GM23248 (cell line): ENCODE results near the gene PMVK. TPM values are rescaled to one million over a fixed set of nuclear protein-coding genes. Genes with fewer than 3 reads are reported as not detected.

ENCODE experiments used
- DNase-seq: peaks from one replicate; pipeline ENCODE4 v3.0.0-alpha.2; 2015
- H2AFZ ChIP-seq: fragments of 200-600 bp; sonication (generic); 2 replicates; pipeline ENCODE4 v1.6.1; 2016; ENCODE audit warnings: antibody characterized with exemption
- H3F3A ChIP-seq: fragments of 200-600 bp; sonication (generic); 2 replicates; pipeline ENCODE4 v1.6.1; 2016; ENCODE audit warnings: mild to moderate bottlenecking, antibody characterized with exemption, mixed run types; ENCODE audit not compliant: insufficient read depth
- H3K27ac ChIP-seq: fragments of 200-600 bp; sonication (generic); 2 replicates; pipeline ENCODE4 v1.5.1; 2016; ENCODE audit warnings: mild to moderate bottlenecking
- H3K27me3 ChIP-seq: fragments of 200-600 bp; sonication (generic); replicated peaks from 2 replicates; pipeline ENCODE4 v1.6.1; 2016; ENCODE audit warnings: mild to moderate bottlenecking; ENCODE audit not compliant: insufficient read depth
- H3K36me3 ChIP-seq: fragments of 200-600 bp; sonication (generic); 2 replicates; pipeline ENCODE4 v1.6.1; 2016; ENCODE audit warnings: low read depth, mild to moderate bottlenecking
- H3K4me1 ChIP-seq: fragments of 200-600 bp; sonication (generic); 2 replicates; pipeline ENCODE4 v1.6.1; 2016; ENCODE audit warnings: mild to moderate bottlenecking; ENCODE audit not compliant: insufficient read depth
- H3K4me2 ChIP-seq: fragments of 200-600 bp; sonication (generic); one replicate; pipeline ENCODE4 v1.6.1; 2016; ENCODE audit warnings: mild to moderate bottlenecking; ENCODE audit not compliant: unreplicated experiment
- H3K4me3 ChIP-seq: fragments of 200-600 bp; sonication (generic); 2 replicates; pipeline ENCODE4 v1.5.1; 2016; ENCODE audit warnings: mild to moderate bottlenecking
- H3K79me2 ChIP-seq: fragments of 200-600 bp; sonication (generic); 2 replicates; pipeline ENCODE4 v1.6.1; 2016; ENCODE audit warnings: mild to moderate bottlenecking; ENCODE audit not compliant: insufficient read depth
- H3K9ac ChIP-seq: fragments of 200-600 bp; sonication (generic); 2 replicates; pipeline ENCODE4 v1.6.1; 2016; ENCODE audit warnings: mild to moderate bottlenecking
- H3K9me2 ChIP-seq: fragments of 200-600 bp; sonication (generic); 2 replicates; pipeline ENCODE4 v1.6.1; 2016; ENCODE audit warnings: mixed run types, mild to moderate bottlenecking, moderate library complexity; ENCODE audit not compliant: insufficient read depth
- H3K9me3 ChIP-seq: fragments of 200-600 bp; sonication (generic); one replicate; pipeline ENCODE4 v1.6.1; 2017; ENCODE audit warnings: low read depth
- H4K20me1 ChIP-seq: fragments of 200-600 bp; sonication (generic); 2 replicates; pipeline ENCODE4 v1.6.0; 2016; ENCODE audit not compliant: insufficient read depth
- EZH2 ChIP-seq: fragments of 200-600 bp; sonication (generic); IDR thresholded peaks from 2 replicates; pipeline ENCODE4 v1.6.1; 2018; ENCODE audit warnings: antibody characterized with exemption, mild to moderate bottlenecking; ENCODE audit not compliant: insufficient read depth, poor library complexity, severe bottlenecking
- EZH2phosphoT487 ChIP-seq: fragments of 200-600 bp; sonication (generic); IDR thresholded peaks from 2 replicates; pipeline ENCODE4 v1.6.1; 2018; ENCODE audit warnings: antibody characterized with exemption, moderate library complexity, mild to moderate bottlenecking, low read depth; ENCODE audit not compliant: insufficient read depth
- WGBS, 2 experiments: methylation state at CpG; one replicate each; pipeline ENCODE4 v1.1.6; 2015 to 2017; ENCODE audit warnings: low lambda C conversion rate in 2 of 2, low coverage in 1 of 2; ENCODE audit errors: missing lambda C conversion rate in 2 of 2; 5-methylcytosine and 5-hydroxymethylcytosine counted together
- in situ Hi-C: fragments of 300-500 bp; cut with MboI; formaldehyde crosslinking; loops from 2 replicates; pipeline ENCODE4 v1.15.0; 2020
- polyA plus RNA-seq: library from polyadenylated mRNA; unstranded; fragments of >200 nt; fragmentation: Nextera tagmentation; extraction: Ambion mirVana; gene quantifications from 2 replicates; pipeline ENCODE4 v1.2.1, GENCODE V29; 2016
- total RNA-seq: library from RNA; depleted of rRNA; stranded (reverse); fragments of >200 nt; shearing (Covaris generic); gene quantifications from 2 replicates; pipeline ENCODE4 v1.2.3, GENCODE V29; 2014

The PMVK gene
- total and polyA plus RNA-seq, 2 experiments from 2014 or later, result 6.4 to 36.6 TPM

- H3F3A ChIP-seq, result peaks cover 53% of the 10 kb centered on the region
- in situ Hi-C loops, result no loop called here
- H3K27me3 ChIP-seq, result no peaks in the 10 kb centered on the region
- H3K9me3 ChIP-seq, result no peaks in the 10 kb centered on the region
- no peaks in the 10 kb centered on the region for H3K9me2 ChIP-seq
- 44 to 47% methylated on average over 10 of the region's 10 CpGs for WGBS, 2 experiments
- peak; percentile 73 for DNase-seq
- H3K79me2 ChIP-seq, result peaks cover 53% of the 10 kb centered on the region
- peak overlapping the region; percentile 98 for H3K9ac ChIP-seq
- H3K36me3 ChIP-seq, result peaks cover 9% of the 10 kb centered on the region; the same call in 1 of the 2 replicates
- no peak overlapping the region for H2AFZ ChIP-seq
- no peaks in the 10 kb centered on the region for H4K20me1 ChIP-seq
- peak overlapping the region; percentile 99 for H3K27ac ChIP-seq
- TF ChIP-seq EZH2phosphoT487 (no peak), EZH2 (no peak)
- peak overlapping the region; percentile 82 for H3K4me3 ChIP-seq
- H3K4me2 ChIP-seq, result peak overlapping the region; percentile 96
- H3K4me1 ChIP-seq, result peaks cover 36% of the 10 kb centered on the region
Observed at GRCh38 chr1:154971341-154971998, 35.0 kb upstream of the PMVK start.

GRCh38 chr1:154970631-154971340 lies 34.3 kb upstream of the PMVK start, which contains the start of gene SHC1:
SHC1 (minus strand) TSS chr1:154970747; CDS start chr1:154970526, 221 bp downstream.
- Histone ChIP-seq H3K4me2 (peak within 1 kb of the TSS; percentile 96), H3K36me3 (peaks cover 16% of the 10 kb centered on the region; the same call in 1 of the 2 replicates), H3K4me3 (peak within 1 kb of the TSS; percentile 82), H3K9ac (peak within 1 kb of the TSS; percentile 98), H3K9me2 (no peaks in the 10 kb centered on the region), H4K20me1 (no peaks in the 10 kb centered on the region), H2AFZ (0 out of 2 replicates have a peak within 1 kb of the TSS, but pooled peaks have one; percentile 39), H3F3A (peaks cover 53% of the 10 kb centered on the region), H3K27me3 (no peaks in the 10 kb centered on the region), H3K4me1 (peaks cover 30% of the 10 kb centered on the region), H3K27ac (peak within 1 kb of the TSS; percentile 99), H3K79me2 (peaks cover 53% of the 10 kb centered on the region), H3K9me3 (no peaks in the 10 kb centered on the region)
- DNase-seq, result peak; percentile 96
- in situ Hi-C loops, result no loop called here
- TF ChIP-seq EZH2phosphoT487, result no peak
- WGBS, 2 experiments, result 0 to 2% methylated on average over 7 to 15 of the region's 15 CpGs

- Histone ChIP-seq H3K79me2 (peaks cover 57% of the 10 kb centered on the region), H3K36me3 (peaks cover 24% of the 10 kb centered on the region), H4K20me1 (no peaks in the 10 kb centered on the region), H3K9ac (peak overlapping the region; percentile 98), H3K9me3 (no peaks in the 10 kb centered on the region), H3K27ac (peak overlapping the region; percentile 99), H3K4me3 (peak overlapping the region; percentile 82), H3K4me2 (peak overlapping the region; percentile 96), H3K27me3 (no peaks in the 10 kb centered on the region), H3K9me2 (no peaks in the 10 kb centered on the region), H3K4me1 (peaks cover 30% of the 10 kb centered on the region), H2AFZ (no peak overlapping the region), H3F3A (peaks cover 46% of the 10 kb centered on the region)
- 4 to 6% methylated on average over 5 to 17 of the region's 22 CpGs for WGBS, 2 experiments
- no peak for TF ChIP-seq EZH2phosphoT487
- no peak for TF ChIP-seq EZH2
- in situ Hi-C loops, result no loop called here
- peak; percentile 35 for DNase-seq
Observed at GRCh38 chr1:154969860-154970452, 33.4 kb upstream of the PMVK start.

DNA sequence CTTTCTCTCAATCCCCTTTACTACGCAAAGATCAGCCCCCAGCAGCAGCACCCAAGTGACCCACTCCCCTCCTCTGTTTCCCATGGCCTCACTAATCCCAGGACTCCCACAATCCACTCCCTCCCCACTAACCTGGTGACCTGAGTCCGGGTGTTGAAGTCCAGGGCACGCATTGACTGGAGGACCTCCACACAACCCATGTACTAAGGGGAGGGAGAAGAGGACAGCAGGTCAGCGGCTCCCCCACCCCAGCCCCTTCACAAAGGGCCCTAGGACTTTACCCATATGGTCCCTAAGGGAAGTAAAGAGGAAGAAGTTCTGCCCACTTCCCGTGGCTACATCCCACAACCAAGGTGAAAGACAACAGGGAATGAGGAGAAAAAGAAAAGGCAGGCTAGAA lies 32.7 kb upstream of the PMVK start:
- H3K9me3 ChIP-seq, result no peaks in the 10 kb centered on the region
- TF ChIP-seq EZH2phosphoT487 (no peak), EZH2 (no peak)
- peak overlapping the region; percentile 96 for H3K4me2 ChIP-seq
- H3K27me3 ChIP-seq, result no peaks in the 10 kb centered on the region
- peak overlapping the region; percentile 98 for H3K9ac ChIP-seq
- peaks cover 52% of the 10 kb centered on the region for H3F3A ChIP-seq
- no peaks in the 10 kb centered on the region for H3K9me2 ChIP-seq
- in situ Hi-C loops, result no loop called here
- no peak overlapping the region for H2AFZ ChIP-seq
- peaks cover 26% of the 10 kb centered on the region for H3K36me3 ChIP-seq
- 32 to 45% methylated on average over 5 of the region's 5 CpGs for WGBS, 2 experiments
- H3K27ac ChIP-seq, result peak overlapping the region; percentile 99; the same call in 1 of the 2 replicates
- H3K4me3 ChIP-seq, result peak overlapping the region; percentile 82
- no peaks in the 10 kb centered on the region for H4K20me1 ChIP-seq
- peaks cover 64% of the 10 kb centered on the region for H3K79me2 ChIP-seq
- DNase-seq, result no peak
- peaks cover 30% of the 10 kb centered on the region for H3K4me1 ChIP-seq
